H1 (cell line): ENCODE results near the gene LRRC30.

ENCODE experiments used
- CHD2 ChIP-seq: IDR thresholded peaks from 2 replicates; pipeline ENCODE4 v1.6.1; 2012; ENCODE audit warnings: low read length, improper control_type of control experiment
- GTF2F1 ChIP-seq: IDR thresholded peaks from 2 replicates; pipeline ENCODE4 v1.6.1; 2012; ENCODE audit warnings: low read depth, low read length, improper control_type of control experiment, borderline replicate concordance
- KDM1A ChIP-seq: fragments of 200-600, 300-600 bp; sonication (generic); IDR thresholded peaks from 2 replicates; pipeline ENCODE4 v1.7.1; 2016; ENCODE audit warnings: mild to moderate bottlenecking, low read length, borderline replicate concordance
- POLR2A ChIP-seq, 2 experiments: IDR thresholded peaks; 1 replicate in 1 of 2; 2 replicates in 1 of 2; pipeline ENCODE4 v1.6.1; 2011; ENCODE audit warnings: low read depth in 2 of 2, low read length in 2 of 2, mild to moderate bottlenecking in 2 of 2; ENCODE audit errors: control extremely low read depth in 1 of 2
- RFX5 ChIP-seq: IDR thresholded peaks from 2 replicates; pipeline ENCODE4 v1.6.1; 2011; ENCODE audit warnings: low read depth, low read length, improper control_type of control experiment, borderline replicate concordance
- SP1 ChIP-seq: IDR thresholded peaks from 2 replicates; pipeline ENCODE4 v1.6.1; 2011; ENCODE audit warnings: low read depth, low read length
- SRF ChIP-seq: IDR thresholded peaks from 2 replicates; pipeline ENCODE4 v1.6.1; 2011; ENCODE audit warnings: mild to moderate bottlenecking, low read depth, low read length, moderate library complexity
- YY1 ChIP-seq: IDR thresholded peaks from 2 replicates; pipeline ENCODE4 v1.6.1; 2011; ENCODE audit warnings: low read depth, mild to moderate bottlenecking, low read length
- TF ChIP-seq, protein P1 (sequence below), 3 experiments: IDR thresholded peaks; 1 replicate in 2 of 3; 2 replicates in 1 of 3; pipeline versions ENCODE4 v1.5.1 to v1.6.1; 2011; ENCODE audit warnings: low read length in 3 of 3, mild to moderate bottlenecking in 3 of 3, inconsistent platforms in 2 of 3, low read depth in 1 of 3, moderate library complexity in 1 of 3; ENCODE audit not compliant: insufficient read depth in 1 of 3; ENCODE audit errors: control extremely low read depth in 1 of 3

DNA sequence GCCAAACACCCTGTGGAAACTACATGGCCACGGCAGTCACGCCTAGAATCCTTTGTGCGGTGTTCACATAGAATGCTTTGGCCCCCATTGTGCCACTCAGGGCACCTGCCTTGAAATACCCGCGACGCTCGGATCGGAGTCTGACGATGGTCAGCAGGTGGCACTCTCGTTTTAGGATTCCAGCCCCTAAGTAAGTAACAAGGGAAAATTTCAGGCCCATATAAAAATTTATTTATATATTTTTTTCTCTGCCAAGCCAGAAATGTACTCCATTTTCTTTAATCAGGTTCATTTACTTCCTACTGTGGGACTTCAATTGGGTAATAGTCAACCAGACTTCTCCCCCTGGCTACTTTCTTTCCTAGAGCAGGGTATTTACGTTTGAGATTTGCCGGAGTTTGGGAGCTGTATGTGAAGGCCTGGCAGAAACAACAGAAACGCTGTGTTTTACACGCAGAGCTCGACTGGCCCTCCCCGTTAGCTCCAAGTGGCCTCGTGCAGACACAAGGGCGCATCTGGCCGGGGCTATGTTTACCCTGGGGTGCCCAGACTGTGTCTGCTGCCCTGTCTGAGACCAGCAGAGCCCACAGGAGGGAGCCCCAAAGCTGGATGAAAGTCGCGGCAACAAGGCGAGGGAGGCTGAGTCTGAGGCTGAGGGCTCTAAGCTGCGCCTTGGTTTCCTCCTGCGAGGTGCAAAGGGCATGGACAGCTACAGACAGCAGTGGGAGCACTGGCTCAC is 41.6 kb downstream of the LRRC30 start:
- no peak for TF ChIP-seq CHD2
- TF ChIP-seq SP1: no peak
- TF ChIP-seq, protein P1, sequence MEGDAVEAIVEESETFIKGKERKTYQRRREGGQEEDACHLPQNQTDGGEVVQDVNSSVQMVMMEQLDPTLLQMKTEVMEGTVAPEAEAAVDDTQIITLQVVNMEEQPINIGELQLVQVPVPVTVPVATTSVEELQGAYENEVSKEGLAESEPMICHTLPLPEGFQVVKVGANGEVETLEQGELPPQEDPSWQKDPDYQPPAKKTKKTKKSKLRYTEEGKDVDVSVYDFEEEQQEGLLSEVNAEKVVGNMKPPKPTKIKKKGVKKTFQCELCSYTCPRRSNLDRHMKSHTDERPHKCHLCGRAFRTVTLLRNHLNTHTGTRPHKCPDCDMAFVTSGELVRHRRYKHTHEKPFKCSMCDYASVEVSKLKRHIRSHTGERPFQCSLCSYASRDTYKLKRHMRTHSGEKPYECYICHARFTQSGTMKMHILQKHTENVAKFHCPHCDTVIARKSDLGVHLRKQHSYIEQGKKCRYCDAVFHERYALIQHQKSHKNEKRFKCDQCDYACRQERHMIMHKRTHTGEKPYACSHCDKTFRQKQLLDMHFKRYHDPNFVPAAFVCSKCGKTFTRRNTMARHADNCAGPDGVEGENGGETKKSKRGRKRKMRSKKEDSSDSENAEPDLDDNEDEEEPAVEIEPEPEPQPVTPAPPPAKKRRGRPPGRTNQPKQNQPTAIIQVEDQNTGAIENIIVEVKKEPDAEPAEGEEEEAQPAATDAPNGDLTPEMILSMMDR (IDR thresholded peaks at IDR 0.05; ENCODE audit: control extremely low read depth in 1 of 3, insufficient read depth in 1 of 3, low read depth in 1 of 3, low read length in 3 of 3): peak; percentile 58 to 72 (median 62)
- TF ChIP-seq RFX5: no peak
- TF ChIP-seq YY1: no peak
- no peak for TF ChIP-seq SRF
- TF ChIP-seq KDM1A: no peak
- TF ChIP-seq POLR2A (IDR thresholded peaks at IDR 0.05; ENCODE audit: control extremely low read depth in 1 of 2, low read depth in 2 of 2, low read length in 2 of 2): no peak
- no peak for TF ChIP-seq GTF2F1
